ENCODE measurements around the gene GCA.

- TF ChIP-seq CTCF (conservative IDR thresholded peaks at IDR 0.05; ENCODE audit: low read depth, low read length) (no peak), MAFK (IDR thresholded peaks at IDR 0.05; ENCODE audit: low read depth, low read length) (no peak), POLR2A (IDR thresholded peaks at IDR 0.05; ENCODE audit: low read depth, low read length) (no peak), RCOR1 (IDR thresholded peaks at IDR 0.05; ENCODE audit: insufficient replicate concordance, low read length) (no peak), SMC3 (IDR thresholded peaks at IDR 0.05; ENCODE audit: low read depth, low read length) (no peak), RFX5 (IDR thresholded peaks at IDR 0.05; ENCODE audit: low read depth, low read length) (no peak), FOS (IDR thresholded peaks at IDR 0.05; ENCODE audit: low read depth, low read length) (no peak), MXI1 (IDR thresholded peaks at IDR 0.05; ENCODE audit: borderline replicate concordance, low read depth, low read length) (no peak), USF2 (IDR thresholded peaks at IDR 0.05; ENCODE audit: low read depth, low read length) (no peak), RAD21 (IDR thresholded peaks at IDR 0.05; ENCODE audit: low read length) (no peak)
These were observed 36.0 kb downstream of the GCA start for GRCh38 chr2:162379719-162380580.

Data from IMR-90 (cell line).